Cardiac muscle cell (in vitro differentiated cells and primary cell): Measurements from ENCODE around the gene EXOSC1. TPM values are rescaled to one million over a fixed set of nuclear protein-coding genes. Genes with fewer than 3 reads are reported as not detected.

Source experiments
- DNase-seq, 2 donors: peaks; one replicate each; pipeline versions ENCODE4 v3.0.0 to v3.0.0-alpha.2; 2010 to 2017; ENCODE audit warnings: low read depth in 1 of 2, low spot score in 1 of 2
- H3K27ac ChIP-seq: fragments of 200-600 bp; sonication (generic); 2 replicates; pipeline ENCODE4 v1.5.1; 2016
- H3K27me3 ChIP-seq: fragments of 200-600 bp; sonication (generic); 2 replicates; pipeline ENCODE4 v1.6.0; 2016; ENCODE audit warnings: control low read depth
- H3K36me3 ChIP-seq: fragments of 200-600 bp; sonication (generic); 2 replicates; pipeline ENCODE4 v1.5.1; 2016; ENCODE audit warnings: control low read depth
- H3K4me1 ChIP-seq: fragments of 200-600 bp; sonication (generic); 2 replicates; pipeline ENCODE4 v1.8.1; 2017; ENCODE audit warnings: low read depth, mild to moderate bottlenecking, mixed run types
- H3K4me3 ChIP-seq: fragments of 200-600 bp; sonication (generic); 2 replicates; pipeline ENCODE4 v1.5.1; 2016; ENCODE audit warnings: mild to moderate bottlenecking
- H3K9me3 ChIP-seq: fragments of 200-600 bp; sonication (generic); 2 replicates; pipeline ENCODE4 v1.5.1; 2017; ENCODE audit warnings: low read depth, mild to moderate bottlenecking, control low read depth
- polyA plus RNA-seq: library from polyadenylated mRNA; unstranded; fragments of >200 nt; fragmentation: Nextera tagmentation; extraction: Ambion mirVana; gene quantifications from 2 replicates; pipeline ENCODE4 v1.2.1, GENCODE V29; 2016
- total RNA-seq: library from RNA; depleted of rRNA; stranded (reverse); fragments of >200 nt; gene quantifications from 2 replicates; pipeline ENCODE4 v1.2.3, GENCODE V29; 2016
- TF ChIP-seq, protein P1 (sequence below): IDR thresholded peaks from 2 replicates; pipeline ENCODE4 v1.5.1; 2012; ENCODE audit warnings: low read depth, mild to moderate bottlenecking, low read length

EXOSC1 gene, protein sequence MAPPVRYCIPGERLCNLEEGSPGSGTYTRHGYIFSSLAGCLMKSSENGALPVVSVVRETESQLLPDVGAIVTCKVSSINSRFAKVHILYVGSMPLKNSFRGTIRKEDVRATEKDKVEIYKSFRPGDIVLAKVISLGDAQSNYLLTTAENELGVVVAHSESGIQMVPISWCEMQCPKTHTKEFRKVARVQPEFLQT
- total RNA-seq = 33.6 and 38.3 TPM in 2 replicates
- 56.5 and 75.0 TPM in 2 replicates for polyA plus RNA-seq

DNA sequence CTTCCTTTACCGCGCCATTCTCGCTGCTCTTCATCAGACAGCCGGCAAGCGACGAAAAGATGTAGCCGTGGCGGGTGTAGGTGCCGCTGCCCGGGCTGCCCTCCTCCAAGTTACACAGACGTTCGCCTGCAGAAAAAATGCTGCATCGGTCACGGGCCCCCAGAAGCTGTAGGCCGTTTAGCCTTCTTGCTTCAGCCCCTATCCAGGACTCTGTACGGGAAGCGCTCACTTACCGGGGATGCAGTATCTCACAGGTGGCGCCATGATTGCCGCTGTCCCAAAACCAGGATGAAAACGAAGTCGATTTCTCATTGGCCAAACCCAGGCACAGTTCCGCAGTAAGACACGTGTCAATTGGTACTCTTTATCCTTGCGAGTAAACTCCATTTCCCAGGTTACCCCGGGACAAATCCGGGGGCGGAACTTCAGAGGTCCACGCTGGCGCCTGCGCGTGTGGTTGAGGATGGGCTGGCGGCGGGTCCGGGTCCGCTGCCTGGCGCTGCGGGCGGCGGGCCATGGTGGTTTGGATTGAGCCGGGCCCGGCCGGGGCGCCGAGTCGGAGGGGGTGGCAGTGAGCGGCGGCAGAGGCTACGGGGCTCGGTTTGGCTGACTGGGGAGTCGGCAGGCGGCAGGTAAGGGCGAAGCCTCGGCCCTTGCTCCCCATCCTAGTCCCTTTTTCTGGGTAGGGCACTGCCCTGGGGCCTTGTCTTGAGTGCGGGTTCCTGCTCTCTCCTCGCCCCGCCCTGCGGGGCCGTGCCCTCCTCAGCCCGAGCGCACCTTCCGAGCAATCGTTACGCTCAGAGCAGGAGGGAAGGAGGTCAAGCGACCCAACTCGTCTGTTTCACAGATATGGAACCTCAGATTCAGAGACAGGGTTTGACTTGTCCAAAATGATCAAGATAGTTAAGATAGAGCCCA is at the start of gene EXOSC1, which contains the start of gene ZDHHC16:
Gene EXOSC1, minus strand, starts transcription at position 285 of the 918 bp plus-strand sequence. Its CDS starts 21 bp downstream, at position 264.
Gene ZDHHC16, plus strand, starts transcription at position 454 of the 918 bp plus-strand sequence. CDS start 5,501 bp downstream, outside the sequence.
- Histone ChIP-seq H3K36me3 (peaks cover 4% of the 10 kb centered on the region), H3K27ac (peak within 1 kb of the TSS; percentile 32), H3K27me3 (no peaks in the 10 kb centered on the region), H3K4me1 (peaks cover 8% of the 10 kb centered on the region), H3K4me3 (peak within 1 kb of the TSS; percentile 57), H3K9me3 (no peaks in the 10 kb centered on the region)
- peak; percentile 96 to 97 for DNase-seq
- TF ChIP-seq, protein P1, sequence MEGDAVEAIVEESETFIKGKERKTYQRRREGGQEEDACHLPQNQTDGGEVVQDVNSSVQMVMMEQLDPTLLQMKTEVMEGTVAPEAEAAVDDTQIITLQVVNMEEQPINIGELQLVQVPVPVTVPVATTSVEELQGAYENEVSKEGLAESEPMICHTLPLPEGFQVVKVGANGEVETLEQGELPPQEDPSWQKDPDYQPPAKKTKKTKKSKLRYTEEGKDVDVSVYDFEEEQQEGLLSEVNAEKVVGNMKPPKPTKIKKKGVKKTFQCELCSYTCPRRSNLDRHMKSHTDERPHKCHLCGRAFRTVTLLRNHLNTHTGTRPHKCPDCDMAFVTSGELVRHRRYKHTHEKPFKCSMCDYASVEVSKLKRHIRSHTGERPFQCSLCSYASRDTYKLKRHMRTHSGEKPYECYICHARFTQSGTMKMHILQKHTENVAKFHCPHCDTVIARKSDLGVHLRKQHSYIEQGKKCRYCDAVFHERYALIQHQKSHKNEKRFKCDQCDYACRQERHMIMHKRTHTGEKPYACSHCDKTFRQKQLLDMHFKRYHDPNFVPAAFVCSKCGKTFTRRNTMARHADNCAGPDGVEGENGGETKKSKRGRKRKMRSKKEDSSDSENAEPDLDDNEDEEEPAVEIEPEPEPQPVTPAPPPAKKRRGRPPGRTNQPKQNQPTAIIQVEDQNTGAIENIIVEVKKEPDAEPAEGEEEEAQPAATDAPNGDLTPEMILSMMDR = no peak

DNA sequence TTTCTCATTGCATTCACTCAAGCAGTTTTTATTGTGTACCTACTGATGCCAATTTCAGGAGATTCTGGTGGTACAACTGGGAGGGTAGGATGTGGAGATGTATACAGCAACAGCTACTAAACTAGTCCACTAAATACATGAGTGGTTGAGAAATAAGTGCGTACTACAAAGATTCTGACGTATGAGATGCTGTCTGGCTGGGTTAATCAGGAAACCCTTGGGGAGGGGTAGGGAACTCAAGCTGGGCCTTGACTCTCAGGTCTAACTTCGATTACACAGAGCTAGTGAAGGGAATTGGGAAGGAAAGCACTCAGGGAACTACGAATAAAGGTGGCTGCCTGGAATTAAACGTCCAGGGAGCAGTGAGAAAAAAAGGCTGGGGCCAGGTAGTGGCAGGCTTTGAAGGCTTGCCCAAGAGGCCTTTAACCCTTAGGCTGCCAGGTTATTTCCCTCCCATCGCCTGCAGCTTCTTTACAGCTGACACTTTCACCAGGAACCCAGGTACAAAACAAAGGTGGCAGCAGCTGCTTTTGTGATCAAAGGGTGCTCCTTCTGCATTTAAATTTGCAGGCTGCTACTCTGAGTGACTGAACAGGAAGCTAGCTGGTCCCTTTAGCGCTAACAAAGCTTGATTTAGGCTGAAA is 49.2 kb upstream of the EXOSC1 start:
- Histone ChIP-seq H3K4me3 (no peak overlapping the region), H3K4me1 (peaks cover 19% of the 10 kb centered on the region), H3K27ac (peak overlapping the region; percentile 7), H3K36me3 (no peaks in the 10 kb centered on the region), H3K27me3 (peaks cover 7% of the 10 kb centered on the region), H3K9me3 (no peaks in the 10 kb centered on the region)
- TF ChIP-seq, protein P1 = no peak
- peak in 1 of 2 donors; percentile 75 for DNase-seq

DNA sequence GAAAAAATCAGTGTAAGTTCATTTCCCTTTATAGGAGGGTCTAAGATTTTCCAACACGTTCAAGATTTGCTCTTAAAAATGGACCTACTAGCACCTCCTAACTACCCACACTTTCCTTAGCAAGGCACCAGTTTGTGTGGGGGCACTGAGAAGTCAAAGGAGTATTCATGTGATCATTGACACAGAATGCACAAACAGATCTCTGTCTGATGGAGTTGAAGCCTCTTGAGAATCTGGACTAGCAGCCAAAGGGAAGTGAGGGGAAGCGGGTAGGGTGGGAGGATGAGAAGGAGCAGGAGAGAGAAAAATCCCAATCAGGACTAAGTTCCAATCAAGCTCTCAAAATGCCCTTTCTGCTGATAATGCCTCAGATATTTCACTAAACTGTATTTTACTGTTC is 48.3 kb upstream of the EXOSC1 start:
- H3K9me3 ChIP-seq = no peaks in the 10 kb centered on the region
- H3K4me1 ChIP-seq = peaks cover 19% of the 10 kb centered on the region
- H3K4me3 ChIP-seq = no peak overlapping the region
- no peak overlapping the region for H3K27ac ChIP-seq
- peak in 1 of 2 donors; percentile 11 for DNase-seq
- TF ChIP-seq, protein P1 = no peak
- no peaks in the 10 kb centered on the region for H3K36me3 ChIP-seq
- no peaks in the 10 kb centered on the region for H3K27me3 ChIP-seq

DNA sequence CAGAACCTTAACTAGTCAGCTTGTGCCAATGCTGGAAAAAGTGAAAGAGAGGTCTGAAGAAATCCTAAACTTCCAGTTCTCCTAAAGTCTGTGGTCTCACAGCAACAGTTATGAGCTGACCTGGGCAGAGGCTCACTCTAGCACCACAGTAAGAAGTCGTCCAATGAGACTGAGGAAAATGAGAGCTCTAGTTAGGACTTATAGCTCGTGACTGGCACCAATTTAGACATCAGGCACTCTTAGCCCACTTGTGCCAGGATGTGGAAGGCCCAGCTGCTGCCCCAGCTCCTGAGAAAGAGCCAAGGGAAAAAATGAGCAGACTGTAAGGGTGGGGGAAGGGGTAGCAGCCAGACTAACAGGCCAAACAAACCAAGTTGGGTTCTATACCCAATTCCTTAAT is 44.8 kb upstream of the EXOSC1 start:
- Histone ChIP-seq H3K4me1 (peaks cover 14% of the 10 kb centered on the region), H3K36me3 (no peaks in the 10 kb centered on the region), H3K27ac (no peak overlapping the region), H3K9me3 (no peaks in the 10 kb centered on the region), H3K4me3 (no peak overlapping the region), H3K27me3 (no peaks in the 10 kb centered on the region)
- TF ChIP-seq, protein P1 = no peak
- no peak for DNase-seq

DNA sequence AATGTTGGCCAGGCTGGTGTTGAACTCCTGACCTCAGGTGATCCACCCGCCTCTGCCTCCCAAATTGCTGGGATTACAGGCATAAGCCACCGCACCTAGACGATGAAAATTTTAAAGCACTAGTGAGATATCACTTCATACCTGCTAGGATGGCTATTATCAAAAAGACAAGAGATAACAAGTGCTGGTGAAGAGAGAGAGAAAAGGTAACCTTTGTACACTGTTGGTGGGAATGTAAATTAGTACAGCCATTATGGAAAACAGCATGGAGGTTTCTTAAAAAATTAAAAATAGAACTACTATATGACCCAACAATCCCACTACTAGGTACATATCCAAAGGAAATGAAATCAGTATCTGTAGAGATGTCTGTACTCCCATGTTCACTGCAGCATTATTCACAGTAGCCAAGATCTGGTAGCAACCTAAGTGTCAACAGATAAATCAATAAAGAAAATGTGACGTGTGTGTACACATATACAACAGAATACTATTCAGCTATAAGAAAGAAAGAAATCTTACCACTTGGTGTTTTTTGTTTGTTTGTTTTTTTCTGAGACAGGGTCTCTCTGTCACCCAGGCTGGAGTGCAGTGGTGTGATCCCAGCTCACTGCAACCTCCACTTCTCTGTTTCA is 40.0 kb upstream of the EXOSC1 start:
- no peak for DNase-seq
- TF ChIP-seq, protein P1 = no peak
- Histone ChIP-seq H3K9me3 (no peaks in the 10 kb centered on the region), H3K4me1 (no peaks in the 10 kb centered on the region), H3K36me3 (peaks cover 1% of the 10 kb centered on the region), H3K4me3 (no peak overlapping the region), H3K27me3 (no peaks in the 10 kb centered on the region), H3K27ac (no peak overlapping the region)
